Transverse colon (tissue), 3 donors: Measurements from ENCODE around the gene CDH22.

Source experiments
- CTCF ChIP-seq, 5 experiments: fragments of 200-600 bp in 3 of 5; fragments of 450-650 bp in 2 of 5; sonication (generic) in 3 of 5; IDR thresholded peaks; 1 replicate in 2 of 5; 2 replicates in 3 of 5; pipeline ENCODE4 v1.5.1; 2016 to 2017; ENCODE audit warnings: antibody characterized with exemption in 5 of 5, inconsistent platforms in 3 of 5, mild to moderate bottlenecking in 2 of 5, moderate library complexity in 1 of 5
- POLR2A ChIP-seq: fragments of 450-650 bp; IDR thresholded peaks from one replicate; pipeline ENCODE4 v1.6.1; 2016; ENCODE audit warnings: antibody characterized with exemption, mild to moderate bottlenecking, moderate library complexity

- no peak for TF ChIP-seq CTCF (IDR thresholded peaks at IDR 0.05)
- no peak for TF ChIP-seq POLR2A
These were observed 33.7 kb upstream of the CDH22 start for GRCh38 chr20:46342010-46342378.
